ENCODE measurements around the gene TIMM50. TPM values are rescaled to one million over a fixed set of nuclear protein-coding genes. Genes with fewer than 3 reads are reported as not detected.

TIMM50 gene
- total RNA-seq, 6 experiments from 2014 or later = 28.1 to 48.1 (median 31.3) TPM

DNA sequence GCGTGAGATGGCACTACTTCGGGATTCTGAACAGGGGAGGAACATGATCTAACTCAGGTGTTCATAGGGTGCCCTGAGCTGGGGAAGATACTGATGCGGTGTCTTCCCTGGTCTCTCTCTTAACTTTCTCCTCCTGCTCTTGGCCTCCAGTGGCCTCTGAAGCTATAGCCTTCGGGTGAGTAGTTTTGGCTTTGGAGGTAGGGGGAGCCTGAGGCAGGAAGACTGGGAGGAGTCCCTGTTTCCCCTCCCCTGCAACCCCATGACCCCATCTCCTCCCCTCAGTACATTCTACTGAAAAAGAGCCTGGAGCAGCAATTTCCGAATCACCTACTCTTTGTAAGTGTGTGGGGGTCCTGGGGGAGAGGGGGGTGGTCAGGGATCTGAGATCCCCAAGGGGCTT, 37.8 kb downstream of the TIMM50 start:
- Histone ChIP-seq H3K36me3 (no peaks in the 10 kb centered on the region), H3K9me3 (no peaks in the 10 kb centered on the region), H3K4me1 (peaks cover 0 to 8% (median 3%) of the 10 kb centered on the region in 4 donors), H3K27ac (no peak overlapping the region), H3K4me3 (no peak overlapping the region), H3K27me3 (no peaks in the 10 kb centered on the region)
- DNase-seq = peak in 1 of 3 donors; percentile 3
- intact Hi-C loops (cut with DNase I) = no loop called here
- 18% methylated on average over 3 of the region's 5 CpGs for WGBS (ENCODE audit: insufficient coverage, low coverage, low lambda C conversion rate, missing lambda C conversion rate)
- TF ChIP-seq, protein P1, sequence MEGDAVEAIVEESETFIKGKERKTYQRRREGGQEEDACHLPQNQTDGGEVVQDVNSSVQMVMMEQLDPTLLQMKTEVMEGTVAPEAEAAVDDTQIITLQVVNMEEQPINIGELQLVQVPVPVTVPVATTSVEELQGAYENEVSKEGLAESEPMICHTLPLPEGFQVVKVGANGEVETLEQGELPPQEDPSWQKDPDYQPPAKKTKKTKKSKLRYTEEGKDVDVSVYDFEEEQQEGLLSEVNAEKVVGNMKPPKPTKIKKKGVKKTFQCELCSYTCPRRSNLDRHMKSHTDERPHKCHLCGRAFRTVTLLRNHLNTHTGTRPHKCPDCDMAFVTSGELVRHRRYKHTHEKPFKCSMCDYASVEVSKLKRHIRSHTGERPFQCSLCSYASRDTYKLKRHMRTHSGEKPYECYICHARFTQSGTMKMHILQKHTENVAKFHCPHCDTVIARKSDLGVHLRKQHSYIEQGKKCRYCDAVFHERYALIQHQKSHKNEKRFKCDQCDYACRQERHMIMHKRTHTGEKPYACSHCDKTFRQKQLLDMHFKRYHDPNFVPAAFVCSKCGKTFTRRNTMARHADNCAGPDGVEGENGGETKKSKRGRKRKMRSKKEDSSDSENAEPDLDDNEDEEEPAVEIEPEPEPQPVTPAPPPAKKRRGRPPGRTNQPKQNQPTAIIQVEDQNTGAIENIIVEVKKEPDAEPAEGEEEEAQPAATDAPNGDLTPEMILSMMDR (IDR thresholded peaks at IDR 0.05) = no peak
- no peak for TF ChIP-seq POLR2A (IDR thresholded peaks at IDR 0.05)
- ATAC-seq = no peak

DNA sequence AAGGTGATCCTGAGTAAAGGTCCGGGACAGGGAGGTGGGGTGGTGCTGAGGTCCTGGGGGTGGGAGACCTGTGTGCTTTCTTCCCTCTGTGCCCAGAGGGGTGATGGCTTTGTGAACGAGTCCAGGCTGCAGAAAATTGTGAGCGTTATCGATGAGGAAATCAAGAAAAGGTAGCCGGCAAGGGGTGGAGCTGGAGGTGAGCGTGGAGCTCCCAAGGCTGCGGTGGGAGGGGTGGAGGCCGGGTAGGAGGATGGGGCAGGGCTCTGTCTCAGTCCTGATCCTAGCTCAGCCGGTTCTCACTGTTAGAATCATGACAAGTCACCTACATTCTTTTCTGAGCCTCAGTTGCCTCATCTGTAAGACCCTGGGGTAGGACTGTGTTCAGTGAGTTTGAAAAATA, 38.3 kb downstream of the TIMM50 start:
- peak in 1 of 3 donors; percentile 18 for DNase-seq
- intact Hi-C loops (cut with DNase I) = no loop called here
- Histone ChIP-seq H3K4me3 (no peak overlapping the region), H3K9me3 (no peaks in the 10 kb centered on the region), H3K27me3 (no peaks in the 10 kb centered on the region), H3K36me3 (no peaks in the 10 kb centered on the region), H3K27ac (no peak overlapping the region), H3K4me1 (peaks cover 0 to 8% (median 3%) of the 10 kb centered on the region in 4 donors)
- TF ChIP-seq POLR2A (IDR thresholded peaks at IDR 0.05) = no peak
- TF ChIP-seq, protein P1 (IDR thresholded peaks at IDR 0.05) = no peak
- no peak for ATAC-seq
- WGBS (ENCODE audit: insufficient coverage, low coverage, low lambda C conversion rate, missing lambda C conversion rate) = 60% methylated on average over 9 of the region's 9 CpGs

DNA sequence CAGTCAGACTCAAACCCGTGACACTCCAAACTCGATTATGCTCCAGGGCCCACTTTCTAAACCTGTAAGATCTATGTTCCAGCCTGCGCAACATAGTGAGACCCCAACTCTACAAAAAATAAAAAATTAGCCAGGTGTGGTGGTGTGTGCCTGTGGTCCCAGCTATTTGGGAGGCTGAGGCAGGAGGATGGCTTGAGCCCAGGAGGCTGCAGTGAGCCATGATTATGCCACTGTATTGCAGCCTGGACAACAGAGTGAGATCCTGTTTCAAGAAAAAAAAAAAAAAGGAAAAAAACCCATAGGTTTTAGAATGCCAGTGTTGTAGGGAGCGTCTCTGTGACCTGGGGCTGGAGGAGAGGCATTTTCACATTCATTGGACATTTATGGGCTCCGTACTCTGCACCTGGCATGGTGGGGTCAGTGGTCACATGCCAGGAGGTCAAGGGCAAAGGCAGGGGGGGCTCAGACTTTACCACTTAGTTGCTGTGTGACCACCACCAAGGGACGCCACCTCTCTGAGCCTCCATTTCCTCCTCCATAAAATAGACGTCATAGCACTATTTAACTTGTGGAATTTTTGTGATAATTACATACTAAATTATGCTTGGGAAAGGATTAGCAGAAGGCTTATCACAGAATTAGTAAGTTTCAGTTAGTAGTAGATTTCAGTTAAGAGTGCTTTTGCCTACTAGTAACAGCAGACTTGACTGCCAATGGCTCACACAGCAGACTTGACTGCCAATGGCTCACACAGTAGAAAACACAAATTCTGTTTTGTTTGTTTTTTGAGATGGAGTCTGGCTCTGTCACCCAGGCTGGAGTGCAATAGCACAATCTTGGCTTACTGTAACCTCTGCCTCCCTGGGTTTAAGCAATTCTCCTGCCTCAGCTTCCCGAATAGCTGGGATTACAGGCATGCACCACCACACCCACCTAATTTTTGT, 40.2 kb downstream of the TIMM50 start:
- H3K27me3 ChIP-seq = no peaks in the 10 kb centered on the region
- intact Hi-C loops (cut with DNase I) = no loop called here
- H3K36me3 ChIP-seq = no peaks in the 10 kb centered on the region
- H3K4me1 ChIP-seq = no peaks in the 10 kb centered on the region
- DNase-seq (peak in 1 of 3 donors; percentile 12), ATAC-seq (no peak)
- 79% methylated on average over 8 of the region's 8 CpGs for WGBS (ENCODE audit: insufficient coverage, low coverage, low lambda C conversion rate, missing lambda C conversion rate)
- H3K27ac ChIP-seq = no peak overlapping the region
- no peaks in the 10 kb centered on the region for H3K9me3 ChIP-seq
- no peak for TF ChIP-seq POLR2A (IDR thresholded peaks at IDR 0.05)
- TF ChIP-seq, protein P1 (IDR thresholded peaks at IDR 0.05) = no peak
- no peak overlapping the region for H3K4me3 ChIP-seq

DNA sequence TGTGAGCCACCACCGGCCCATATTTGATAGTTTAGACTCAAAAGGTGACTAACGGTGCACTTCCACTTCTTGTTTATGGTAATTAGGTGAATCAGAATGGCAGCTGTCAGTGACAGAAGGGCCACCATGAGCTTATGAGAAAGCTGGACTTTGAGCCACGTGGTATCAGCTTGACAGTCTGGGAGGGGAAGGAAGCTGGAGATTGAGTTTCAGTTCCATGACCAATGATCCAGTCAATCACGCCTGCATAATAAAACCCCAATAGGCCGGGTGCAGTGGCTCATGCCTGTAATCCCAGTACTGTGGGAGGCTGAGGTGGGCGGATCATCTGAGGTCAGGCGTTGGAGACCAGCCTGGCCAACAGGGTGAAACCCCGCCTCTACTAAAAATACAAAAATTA, 43.9 kb downstream of the TIMM50 start:
- no peak for DNase-seq
- Histone ChIP-seq H3K4me1 (no peaks in the 10 kb centered on the region), H3K27me3 (no peaks in the 10 kb centered on the region), H3K27ac (no peak overlapping the region), H3K36me3 (no peaks in the 10 kb centered on the region), H3K9me3 (no peaks in the 10 kb centered on the region), H3K4me3 (no peak overlapping the region)
- TF ChIP-seq, protein P1 (IDR thresholded peaks at IDR 0.05) = no peak
- no peak for TF ChIP-seq POLR2A (IDR thresholded peaks at IDR 0.05)
- intact Hi-C loops (cut with DNase I) = no loop called here
- 76% methylated on average over 5 of the region's 8 CpGs for WGBS (ENCODE audit: insufficient coverage, low coverage, low lambda C conversion rate, missing lambda C conversion rate)
- ATAC-seq = peak in 2 of 4 donors; percentile 42
